HL-60 (cell line): ENCODE data around the gene SLC25A47.

Experiments used
- DNase-seq, 2 experiments: peaks; one replicate each; pipeline ENCODE4 v3.0.0-alpha.2; 2010 to 2020; ENCODE audit warnings: low read depth in 1 of 2, low spot score in 1 of 2
- H3K27ac ChIP-seq: fragments of 250-450 bp; sonication (Bioruptor Pico); replicated peaks from 2 replicates; pipeline ENCODE4 v1.5.1; 2020; ENCODE audit warnings: mild to moderate bottlenecking, moderate library complexity
- H3K27me3 ChIP-seq: fragments of 250-450 bp; sonication (Bioruptor Pico); 2 replicates; pipeline ENCODE4 v1.5.1; 2021; ENCODE audit warnings: mild to moderate bottlenecking, moderate library complexity; ENCODE audit not compliant: insufficient read depth, poor library complexity, severe bottlenecking
- H3K4me3 ChIP-seq: replicated peaks from 2 replicates; pipeline ENCODE4 v1.5.1; 2011; ENCODE audit warnings: mild to moderate bottlenecking, control low read depth, low read length; ENCODE audit not compliant: insufficient read depth
- CTCF ChIP-seq: IDR thresholded peaks from one replicate; pipeline ENCODE4 v1.5.1; 2011; ENCODE audit warnings: low read length, control low read depth, inconsistent platforms; ENCODE audit not compliant: insufficient read depth
- GABPA ChIP-seq: IDR thresholded peaks from 2 replicates; pipeline ENCODE4 v1.6.1; 2012; ENCODE audit warnings: low read depth
- POLR2AphosphoS5 ChIP-seq: IDR thresholded peaks from 2 replicates; pipeline ENCODE4 v1.6.1; 2012; ENCODE audit warnings: low read depth
- REST ChIP-seq: IDR thresholded peaks from 2 replicates; pipeline ENCODE4 v1.6.1; 2012; ENCODE audit warnings: low read depth; ENCODE audit not compliant: insufficient replicate concordance
- SPI1 ChIP-seq: IDR thresholded peaks from 2 replicates; pipeline ENCODE4 v1.6.1; 2012; ENCODE audit warnings: low read depth, mild to moderate bottlenecking, borderline replicate concordance

Gene SLC25A47

GRCh38 chr14:100369019-100369418 lies 45.9 kb downstream of the SLC25A47 start:
- no peak for DNase-seq
- H3K27ac ChIP-seq, result no peak overlapping the region
- no peaks in the 10 kb centered on the region for H3K27me3 ChIP-seq
- no peak overlapping the region for H3K4me3 ChIP-seq
- TF ChIP-seq SPI1, result no peak

GRCh38 chr14:100370003-100370402 lies 46.9 kb downstream of the SLC25A47 start:
- DNase-seq, result peak in 1 of 2 experiments; percentile 11
- Histone ChIP-seq H3K27me3 (no peaks in the 10 kb centered on the region), H3K27ac (no peak overlapping the region; the same call in 1 of the 2 replicates), H3K4me3 (no peak overlapping the region)
- TF ChIP-seq GABPA (no peak), REST (no peak), CTCF (no peak), SPI1 (no peak)

GRCh38 chr14:100371773-100372172 lies 48.6 kb downstream of the SLC25A47 start:
- H3K27me3 ChIP-seq, result no peaks in the 10 kb centered on the region
- no peak overlapping the region for H3K4me3 ChIP-seq
- no peak overlapping the region for H3K27ac ChIP-seq
- DNase-seq, result no peak
- TF ChIP-seq CTCF, result no peak
- no peak for TF ChIP-seq SPI1
- no peak for TF ChIP-seq POLR2AphosphoS5
- TF ChIP-seq GABPA, result no peak
- TF ChIP-seq REST, result no peak

- TF ChIP-seq REST (no peak), GABPA (no peak), POLR2AphosphoS5 (0 out of 2 replicates have a peak, but pooled peaks have one; percentile 25), SPI1 (no peak), CTCF (no peak)
Observed at GRCh38 chr14:100372357-100373048, 49.4 kb downstream of the SLC25A47 start.

More at GRCh38 chr14:100372357-100373048, 49.4 kb downstream of the SLC25A47 start:
- DNase-seq, result no peak
- H3K27ac ChIP-seq, result peak overlapping the region; percentile 89
- no peak overlapping the region for H3K4me3 ChIP-seq
- no peaks in the 10 kb centered on the region for H3K27me3 ChIP-seq
